Activated CD4-positive, CD25-positive, alpha-beta regulatory T cell treated with anti-CD3 and anti-CD28 coated beads, Interleukin-2, amount 50 U/mL, for 24 hours (primary cell): Measurements from ENCODE around the gene SLC6A19.

Experiments
- ATAC-seq, 2 donors: fragments of 150-1000 bp; cut with Tn5 transposase; one replicate each; pipeline ENCODE4 v1.10.0; 2021; ENCODE audit warnings: mild to moderate bottlenecking in 1 of 2, moderate library complexity in 1 of 2

SLC6A19 gene

DNA sequence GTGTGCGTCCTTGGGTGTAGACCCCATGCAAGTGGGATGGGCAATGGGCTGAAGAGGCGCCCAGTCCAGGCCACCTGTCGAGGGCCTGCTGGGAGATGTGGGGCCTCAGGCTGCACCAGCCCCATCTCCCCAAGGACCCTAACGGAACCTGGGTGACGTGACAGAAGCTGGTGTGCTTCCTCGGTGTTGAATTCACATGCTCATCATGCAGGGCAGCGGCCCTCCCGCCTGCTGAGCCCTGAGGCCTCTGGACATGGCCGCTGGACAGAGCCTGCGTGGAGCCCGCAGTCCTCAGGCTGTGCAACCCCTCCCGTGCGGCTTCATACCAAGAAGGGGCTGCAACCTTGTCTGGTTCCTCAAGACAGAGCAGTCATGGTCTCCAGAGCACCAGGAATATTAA lies 66.7 kb downstream of the SLC6A19 start:
- ATAC-seq, result no peak

DNA sequence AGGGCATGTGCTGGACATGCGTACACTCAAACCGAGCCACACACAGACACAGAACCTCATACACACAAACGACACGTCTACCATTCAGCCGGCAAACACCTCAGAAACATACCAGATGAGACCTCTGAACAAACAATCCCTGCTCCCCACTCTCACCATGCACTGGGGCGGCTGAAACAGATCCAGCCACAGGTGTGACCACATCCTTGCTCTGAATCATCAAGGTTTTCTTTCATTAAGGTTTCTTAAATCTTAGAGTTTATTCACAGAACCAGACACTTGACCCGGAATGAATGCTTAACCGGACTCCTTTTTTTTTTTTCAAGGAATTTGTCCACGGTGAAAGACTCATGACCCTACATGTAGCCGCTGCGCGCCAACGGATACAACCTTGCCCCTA lies 67.3 kb downstream of the SLC6A19 start:
- peak; percentile 73 to 78 for ATAC-seq

DNA sequence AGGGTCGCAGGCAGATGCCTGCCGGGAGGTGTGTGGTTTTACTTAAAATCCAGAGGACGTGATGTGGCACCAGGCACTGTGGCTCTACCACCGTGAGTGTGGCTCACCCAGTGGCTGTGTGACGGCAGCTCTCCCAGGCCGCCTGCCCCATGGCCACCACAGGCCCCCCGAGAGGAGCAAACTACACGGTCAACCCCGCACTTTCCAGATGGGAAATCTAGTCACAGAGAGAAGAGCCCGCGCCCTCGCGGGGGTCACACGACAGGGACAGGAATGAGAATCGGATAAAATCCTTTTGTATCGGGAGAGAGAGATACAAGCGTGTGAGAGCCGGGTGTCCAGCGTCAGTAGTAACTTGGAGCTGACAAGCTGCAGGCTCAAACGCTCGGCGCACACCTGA lies 69.0 kb downstream of the SLC6A19 start:
- no peak for ATAC-seq

DNA sequence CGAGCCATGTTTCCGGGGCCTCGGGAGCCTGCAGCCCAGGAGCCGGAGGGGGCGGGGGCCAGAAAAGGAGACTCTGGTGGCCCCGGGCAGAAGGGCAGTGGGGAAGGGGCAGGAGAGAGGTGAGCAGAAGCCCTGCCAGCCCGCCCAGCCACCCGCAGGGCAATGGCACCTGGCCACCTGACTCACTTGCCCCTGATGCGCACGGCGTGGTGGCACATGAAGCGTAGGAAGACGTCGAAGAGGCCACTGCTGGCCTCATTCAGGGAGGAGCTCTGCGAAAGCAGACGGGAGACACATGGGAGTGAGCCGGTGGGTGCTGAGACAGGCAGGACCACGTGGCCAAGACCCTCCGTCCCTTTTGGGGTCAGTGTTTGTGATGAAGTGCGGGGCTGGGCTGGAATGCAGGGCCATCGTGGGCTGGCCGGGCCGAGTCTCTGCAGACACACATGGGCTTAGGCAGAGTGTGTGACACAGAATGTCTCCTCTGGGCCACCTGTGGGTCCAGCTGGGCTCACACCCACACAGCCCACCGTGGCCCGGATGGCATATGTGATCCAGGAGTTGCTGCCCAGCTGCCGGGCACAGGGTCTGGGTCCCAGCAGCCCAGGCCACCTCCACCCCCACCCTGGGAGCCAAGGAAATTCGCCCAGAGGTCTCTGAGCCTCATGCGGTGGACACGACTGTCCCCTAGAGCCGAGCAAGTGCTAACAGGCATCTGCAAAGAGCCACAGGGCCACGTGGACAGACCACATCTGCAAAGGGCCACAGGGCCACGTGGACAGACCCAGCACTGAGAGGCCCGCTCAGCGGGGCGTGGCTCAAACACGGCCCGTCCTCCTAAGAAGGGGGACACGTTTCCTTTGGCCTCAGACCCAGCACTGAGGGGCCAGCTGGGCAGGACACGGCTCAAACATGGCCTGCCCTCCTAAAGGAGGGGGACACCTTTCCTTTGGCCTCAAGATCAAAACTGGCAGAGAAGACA lies 69.8 kb downstream of the SLC6A19 start:
- no peak for ATAC-seq

DNA sequence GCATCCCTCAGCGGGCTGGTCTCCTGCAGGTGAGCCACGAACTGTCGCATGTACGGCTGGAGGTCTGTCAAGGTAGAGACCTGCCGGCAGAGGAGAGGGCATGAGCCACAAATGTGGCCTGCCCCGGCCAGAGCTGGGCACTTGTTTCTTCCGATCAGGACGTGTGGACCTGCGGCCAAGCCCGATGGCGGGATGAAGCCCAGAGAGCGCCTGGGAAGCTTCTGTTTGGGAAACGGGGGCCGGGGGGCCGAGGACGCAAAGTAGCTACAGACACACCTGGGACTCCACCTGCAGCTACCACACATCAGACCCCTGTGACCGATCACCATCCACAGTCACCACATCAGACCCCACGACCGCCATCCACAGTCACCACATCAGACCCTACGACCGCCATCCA lies 70.8 kb downstream of the SLC6A19 start:
- no peak for ATAC-seq

DNA sequence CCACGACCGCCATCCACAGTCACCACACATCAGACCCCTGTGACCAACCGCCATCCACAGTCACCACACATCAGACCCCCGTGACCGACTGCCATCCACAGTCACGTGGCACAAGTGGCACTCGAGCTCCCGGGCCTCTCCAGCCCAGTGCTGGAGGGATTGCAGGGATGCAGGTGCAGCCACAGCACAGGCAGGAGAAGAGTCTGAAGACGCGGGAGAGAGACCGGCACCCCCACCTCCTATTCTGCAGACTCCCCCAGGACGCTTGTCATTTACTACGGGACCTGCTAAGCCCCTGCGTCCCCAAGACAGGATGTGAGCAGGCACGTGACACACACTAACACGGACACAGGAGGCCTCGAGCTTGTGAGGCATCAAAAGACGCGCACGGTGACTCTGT lies 72.3 kb downstream of the SLC6A19 start:
- ATAC-seq, result no peak

DNA sequence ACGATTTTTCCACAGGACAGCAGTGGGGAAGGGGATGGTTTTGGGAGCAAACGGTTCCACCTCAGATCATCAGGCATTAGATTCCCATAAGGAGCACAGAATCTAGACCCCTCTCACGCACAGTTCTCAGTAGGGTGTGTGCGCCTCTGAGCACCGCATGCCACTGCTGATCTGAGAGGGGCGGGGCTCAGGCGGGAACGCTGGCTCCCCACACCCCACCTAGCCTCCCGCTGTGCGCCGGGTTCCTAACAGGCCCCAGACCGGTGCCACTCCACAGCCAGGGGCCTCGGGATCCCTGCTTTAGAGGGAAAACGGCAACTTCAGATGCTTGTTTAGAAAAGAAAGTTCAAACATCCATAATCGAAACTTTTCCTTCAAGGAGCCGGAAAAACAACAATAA lies 73.1 kb downstream of the SLC6A19 start:
- no peak for ATAC-seq
